ENCODE measurements around the gene CMYA5.

The CMYA5 gene

DNA sequence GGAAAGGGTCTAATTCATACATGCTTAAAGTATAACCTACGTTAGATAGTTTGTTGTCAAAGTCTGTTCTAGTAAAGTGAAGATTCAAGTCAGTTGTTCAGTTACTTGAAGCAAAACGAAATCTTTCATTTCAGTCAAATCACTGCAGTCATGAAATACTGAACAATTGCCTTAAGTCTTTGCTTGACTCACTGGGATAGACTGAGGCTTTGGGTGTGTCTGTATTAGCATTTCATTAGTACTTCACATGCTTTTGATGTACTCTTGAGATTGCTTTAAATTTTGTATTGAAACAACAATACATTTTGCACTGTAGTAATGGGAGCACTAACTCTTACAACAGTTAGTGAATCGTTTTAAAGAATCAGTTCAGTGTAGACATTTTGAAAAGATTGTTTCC lies 4.0 kb upstream of the CMYA5 start:
- WGBS (ENCODE audit: insufficient coverage, insufficient read length): no CpG with 5 or more reads among the region's 3 CpGs
- Histone ChIP-seq H3K27ac (ENCODE audit: low read length) (no peak overlapping the region), H3K4me1 (ENCODE audit: control insufficient read depth, insufficient read depth, low read length) (no peaks in the 10 kb centered on the region), H3K27me3 (ENCODE audit: control insufficient read depth, insufficient read depth, low read length) (no peaks in the 10 kb centered on the region), H3K9me3 (ENCODE audit: control insufficient read depth, insufficient read depth, low read length) (no peaks in the 10 kb centered on the region), H3K4me3 (ENCODE audit: low read length) (no peak overlapping the region), H3K36me3 (ENCODE audit: control insufficient read depth, insufficient read depth, low read length) (peaks cover 2% of the 10 kb centered on the region; the same call in 1 of the 2 replicates)
- DNase-seq (ENCODE audit: low read depth, low spot score): no peak

DNA sequence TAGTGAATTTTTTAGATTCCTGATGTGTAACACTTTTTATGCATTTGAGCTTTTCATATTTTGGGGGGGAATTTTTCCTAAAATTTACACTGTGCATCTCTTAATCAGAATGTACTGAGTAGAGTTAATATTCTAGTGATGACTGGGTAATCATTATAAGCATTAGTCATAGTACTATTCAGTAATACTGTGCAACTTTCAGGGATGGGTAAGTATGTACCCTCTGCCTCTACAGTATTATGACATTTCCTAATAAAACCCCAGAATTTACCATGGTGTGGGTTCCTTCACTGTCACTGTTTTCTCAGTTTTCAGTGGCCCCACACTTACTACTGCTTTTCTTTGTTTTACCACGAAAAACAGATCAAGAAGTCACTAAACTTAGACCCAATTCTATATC lies 2.8 kb upstream of the CMYA5 start:
- no peak overlapping the region for H3K4me3 ChIP-seq (ENCODE audit: low read length)

GRCh38 chr5:79687889-79688288 lies 1.7 kb upstream of the CMYA5 start:
- no peak overlapping the region for H3K4me3 ChIP-seq (ENCODE audit: low read length)
- no peak overlapping the region for H3K27ac ChIP-seq (ENCODE audit: low read length)
- H3K4me1 ChIP-seq (ENCODE audit: control insufficient read depth, insufficient read depth, low read length): no peaks in the 10 kb centered on the region
- no peaks in the 10 kb centered on the region for H3K9me3 ChIP-seq (ENCODE audit: control insufficient read depth, insufficient read depth, low read length)
- H3K36me3 ChIP-seq (ENCODE audit: control insufficient read depth, insufficient read depth, low read length): peaks cover 2% of the 10 kb centered on the region; the same call in 1 of the 2 replicates
- H3K27me3 ChIP-seq (ENCODE audit: control insufficient read depth, insufficient read depth, low read length): no peaks in the 10 kb centered on the region
- no CpG with 5 or more reads among the region's 1 CpG for WGBS (ENCODE audit: insufficient coverage, insufficient read length)
- no peak for DNase-seq (ENCODE audit: low read depth, low spot score)

More for the DNA sequence above, 2.8 kb upstream of the CMYA5 start:
- Histone ChIP-seq H3K9me3 (ENCODE audit: control insufficient read depth, insufficient read depth, low read length) (no peaks in the 10 kb centered on the region), H3K4me1 (ENCODE audit: control insufficient read depth, insufficient read depth, low read length) (no peaks in the 10 kb centered on the region), H3K27ac (ENCODE audit: low read length) (no peak overlapping the region), H3K27me3 (ENCODE audit: control insufficient read depth, insufficient read depth, low read length) (no peaks in the 10 kb centered on the region), H3K36me3 (ENCODE audit: control insufficient read depth, insufficient read depth, low read length) (peaks cover 2% of the 10 kb centered on the region; the same call in 1 of the 2 replicates)
- no peak for DNase-seq (ENCODE audit: low read depth, low spot score)
- no CpG with 5 or more reads among the region's 1 CpG for WGBS (ENCODE audit: insufficient coverage, insufficient read length)

- WGBS (ENCODE audit: insufficient coverage, insufficient read length): no CpG with 5 or more reads among the region's 1 CpG
Measured at GRCh38 chr5:79691007-79691406, 1.4 kb downstream of the CMYA5 start.

GRCh38 chr5:79692596-79692995 lies 3.0 kb downstream of the CMYA5 start:
- H3K9me3 ChIP-seq (ENCODE audit: control insufficient read depth, insufficient read depth, low read length): no peaks in the 10 kb centered on the region
- H3K27me3 ChIP-seq (ENCODE audit: control insufficient read depth, insufficient read depth, low read length): no peaks in the 10 kb centered on the region
- no peak for DNase-seq (ENCODE audit: low read depth, low spot score)
- H3K4me1 ChIP-seq (ENCODE audit: control insufficient read depth, insufficient read depth, low read length): no peaks in the 10 kb centered on the region
- no peak overlapping the region for H3K4me3 ChIP-seq (ENCODE audit: low read length)
- H3K27ac ChIP-seq (ENCODE audit: low read length): no peak overlapping the region
- H3K36me3 ChIP-seq (ENCODE audit: control insufficient read depth, insufficient read depth, low read length): no peaks in the 10 kb centered on the region
- no CpG with 5 or more reads among the region's 1 CpG for WGBS (ENCODE audit: insufficient coverage, insufficient read length)

More at GRCh38 chr5:79691007-79691406, 1.4 kb downstream of the CMYA5 start:
- Histone ChIP-seq H3K27ac (ENCODE audit: low read length) (no peak overlapping the region), H3K9me3 (ENCODE audit: control insufficient read depth, insufficient read depth, low read length) (no peaks in the 10 kb centered on the region), H3K27me3 (ENCODE audit: control insufficient read depth, insufficient read depth, low read length) (no peaks in the 10 kb centered on the region), H3K36me3 (ENCODE audit: control insufficient read depth, insufficient read depth, low read length) (no peaks in the 10 kb centered on the region), H3K4me3 (ENCODE audit: low read length) (no peak overlapping the region), H3K4me1 (ENCODE audit: control insufficient read depth, insufficient read depth, low read length) (no peaks in the 10 kb centered on the region)
- no peak for DNase-seq (ENCODE audit: low read depth, low spot score)

- Histone ChIP-seq H3K36me3 (ENCODE audit: control insufficient read depth, insufficient read depth, low read length) (no peaks in the 10 kb centered on the region), H3K27ac (ENCODE audit: low read length) (no peak overlapping the region), H3K9me3 (ENCODE audit: control insufficient read depth, insufficient read depth, low read length) (no peaks in the 10 kb centered on the region), H3K27me3 (ENCODE audit: control insufficient read depth, insufficient read depth, low read length) (no peaks in the 10 kb centered on the region), H3K4me1 (ENCODE audit: control insufficient read depth, insufficient read depth, low read length) (no peaks in the 10 kb centered on the region), H3K4me3 (ENCODE audit: low read length) (no peak overlapping the region)
- WGBS (ENCODE audit: insufficient coverage, insufficient read length): no CpG with 5 or more reads among the region's 1 CpG
- DNase-seq (ENCODE audit: low read depth, low spot score): no peak
Measured at GRCh38 chr5:79694183-79694582, 4.5 kb downstream of the CMYA5 start.

DNA sequence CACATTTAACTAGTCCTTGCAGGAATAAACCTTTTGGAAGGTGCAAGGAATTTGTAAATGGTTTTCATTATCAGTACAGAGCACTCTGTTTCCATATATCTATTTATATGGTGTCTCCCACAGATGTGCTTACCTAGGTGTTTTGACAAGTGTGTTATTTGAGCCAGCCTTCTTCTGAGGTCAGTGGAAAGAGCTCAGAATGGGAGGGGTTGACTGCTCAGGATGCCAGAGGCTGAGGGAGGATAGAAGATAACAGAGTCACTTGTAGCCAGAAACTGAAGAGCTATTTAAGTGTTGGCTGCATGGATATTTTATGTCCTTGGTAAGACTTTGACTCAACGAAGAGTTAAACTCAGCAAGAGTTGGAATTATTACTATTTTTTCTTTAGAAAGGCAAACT lies 5.0 kb downstream of the CMYA5 start:
- no CpG with 5 or more reads among the region's 1 CpG for WGBS (ENCODE audit: insufficient coverage, insufficient read length)
- Histone ChIP-seq H3K27ac (ENCODE audit: low read length) (no peak overlapping the region), H3K9me3 (ENCODE audit: control insufficient read depth, insufficient read depth, low read length) (no peaks in the 10 kb centered on the region), H3K4me1 (ENCODE audit: control insufficient read depth, insufficient read depth, low read length) (no peaks in the 10 kb centered on the region), H3K36me3 (ENCODE audit: control insufficient read depth, insufficient read depth, low read length) (no peaks in the 10 kb centered on the region), H3K4me3 (ENCODE audit: low read length) (no peak overlapping the region), H3K27me3 (ENCODE audit: control insufficient read depth, insufficient read depth, low read length) (no peaks in the 10 kb centered on the region)
- no peak for DNase-seq (ENCODE audit: low read depth, low spot score)

DNA sequence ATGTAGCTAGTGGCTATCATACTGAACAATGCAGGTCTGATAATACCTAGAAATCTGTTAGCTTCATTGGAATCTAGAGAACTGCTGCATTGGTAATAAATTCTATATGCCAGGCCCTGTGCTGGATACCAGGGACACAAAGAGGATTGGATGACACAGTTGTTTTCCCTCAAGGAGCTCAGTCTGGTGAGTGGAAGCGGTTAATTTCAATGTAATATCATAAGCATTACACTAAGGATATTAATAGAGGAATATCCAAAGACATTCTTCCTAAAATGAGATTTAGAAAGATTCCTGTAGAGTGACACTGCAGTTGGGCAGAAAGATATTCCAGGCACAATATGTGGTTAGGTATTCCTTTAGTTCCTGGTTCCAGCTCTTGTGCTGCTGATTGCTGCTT lies 5.9 kb downstream of the CMYA5 start:
- no peak for DNase-seq (ENCODE audit: low read depth, low spot score)
- WGBS (ENCODE audit: insufficient coverage, insufficient read length): no CpG with 5 or more reads among the region's 1 CpG
- Histone ChIP-seq H3K9me3 (ENCODE audit: control insufficient read depth, insufficient read depth, low read length) (no peaks in the 10 kb centered on the region), H3K27me3 (ENCODE audit: control insufficient read depth, insufficient read depth, low read length) (no peaks in the 10 kb centered on the region), H3K4me1 (ENCODE audit: control insufficient read depth, insufficient read depth, low read length) (no peaks in the 10 kb centered on the region), H3K4me3 (ENCODE audit: low read length) (no peak overlapping the region), H3K27ac (ENCODE audit: low read length) (no peak overlapping the region), H3K36me3 (ENCODE audit: control insufficient read depth, insufficient read depth, low read length) (no peaks in the 10 kb centered on the region)

- Histone ChIP-seq H3K36me3 (ENCODE audit: control insufficient read depth, insufficient read depth, low read length) (no peaks in the 10 kb centered on the region), H3K4me3 (ENCODE audit: low read length) (no peak overlapping the region), H3K4me1 (ENCODE audit: control insufficient read depth, insufficient read depth, low read length) (no peaks in the 10 kb centered on the region), H3K27me3 (ENCODE audit: control insufficient read depth, insufficient read depth, low read length) (no peaks in the 10 kb centered on the region), H3K27ac (ENCODE audit: low read length) (no peak overlapping the region), H3K9me3 (ENCODE audit: control insufficient read depth, insufficient read depth, low read length) (no peaks in the 10 kb centered on the region)
- no CpG with 5 or more reads among the region's 4 CpGs for WGBS (ENCODE audit: insufficient coverage, insufficient read length)
- DNase-seq (ENCODE audit: low read depth, low spot score): no peak
Measured at GRCh38 chr5:79697222-79698170, 7.9 kb downstream of the CMYA5 start.

- no peaks in the 10 kb centered on the region for H3K36me3 ChIP-seq (ENCODE audit: control insufficient read depth, insufficient read depth, low read length)
- no peaks in the 10 kb centered on the region for H3K4me1 ChIP-seq (ENCODE audit: control insufficient read depth, insufficient read depth, low read length)
- no peak overlapping the region for H3K4me3 ChIP-seq (ENCODE audit: low read length)
- no peaks in the 10 kb centered on the region for H3K27me3 ChIP-seq (ENCODE audit: control insufficient read depth, insufficient read depth, low read length)
- WGBS (ENCODE audit: insufficient coverage, insufficient read length): no CpG with 5 or more reads among the region's 4 CpGs
- no peak for DNase-seq (ENCODE audit: low read depth, low spot score)
- no peaks in the 10 kb centered on the region for H3K9me3 ChIP-seq (ENCODE audit: control insufficient read depth, insufficient read depth, low read length)
- no peak overlapping the region for H3K27ac ChIP-seq (ENCODE audit: low read length)
Measured at GRCh38 chr5:79699763-79700400, 10.2 kb downstream of the CMYA5 start.

All from iPS DF 6.9 (cell line).